ENCODE measurements around the gene CLEC11A.

DNA sequence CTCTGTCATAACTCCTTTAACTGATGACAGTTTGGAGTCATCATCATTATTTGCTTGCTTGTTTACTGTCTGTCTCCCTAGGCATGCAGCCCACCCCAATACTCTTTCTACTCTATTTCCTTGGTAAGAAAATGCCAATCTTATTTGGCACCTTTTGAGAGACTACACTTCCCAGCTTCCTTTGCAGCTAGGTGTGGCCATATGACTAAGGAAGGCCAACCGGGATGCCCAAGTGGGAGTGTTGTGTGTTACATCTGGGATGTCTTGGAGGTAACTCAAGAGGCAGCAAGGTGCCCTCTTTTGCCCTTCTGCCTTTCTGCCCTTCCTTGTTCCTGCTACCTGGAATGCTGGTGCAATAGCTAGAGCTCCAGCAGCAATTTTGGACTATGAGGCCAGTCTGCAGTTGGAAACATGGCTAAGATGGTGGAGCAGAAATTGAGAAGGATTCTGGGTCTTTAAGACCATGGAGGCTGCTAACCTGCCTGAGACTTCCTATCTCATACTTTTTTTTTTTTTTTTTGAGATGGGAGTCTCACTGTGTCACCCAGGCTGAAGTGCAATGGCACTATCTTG lies 46.5 kb upstream of the CLEC11A start:
- TF ChIP-seq, protein P1, sequence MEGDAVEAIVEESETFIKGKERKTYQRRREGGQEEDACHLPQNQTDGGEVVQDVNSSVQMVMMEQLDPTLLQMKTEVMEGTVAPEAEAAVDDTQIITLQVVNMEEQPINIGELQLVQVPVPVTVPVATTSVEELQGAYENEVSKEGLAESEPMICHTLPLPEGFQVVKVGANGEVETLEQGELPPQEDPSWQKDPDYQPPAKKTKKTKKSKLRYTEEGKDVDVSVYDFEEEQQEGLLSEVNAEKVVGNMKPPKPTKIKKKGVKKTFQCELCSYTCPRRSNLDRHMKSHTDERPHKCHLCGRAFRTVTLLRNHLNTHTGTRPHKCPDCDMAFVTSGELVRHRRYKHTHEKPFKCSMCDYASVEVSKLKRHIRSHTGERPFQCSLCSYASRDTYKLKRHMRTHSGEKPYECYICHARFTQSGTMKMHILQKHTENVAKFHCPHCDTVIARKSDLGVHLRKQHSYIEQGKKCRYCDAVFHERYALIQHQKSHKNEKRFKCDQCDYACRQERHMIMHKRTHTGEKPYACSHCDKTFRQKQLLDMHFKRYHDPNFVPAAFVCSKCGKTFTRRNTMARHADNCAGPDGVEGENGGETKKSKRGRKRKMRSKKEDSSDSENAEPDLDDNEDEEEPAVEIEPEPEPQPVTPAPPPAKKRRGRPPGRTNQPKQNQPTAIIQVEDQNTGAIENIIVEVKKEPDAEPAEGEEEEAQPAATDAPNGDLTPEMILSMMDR (IDR thresholded peaks at IDR 0.05): no peak
- TF ChIP-seq POLR2A (IDR thresholded peaks at IDR 0.05): no peak

Measured in right lobe of liver (tissue), 4 donors.